Pons (tissue), 1 donor: ENCODE data around the gene CD1D.
A peak's percentile ranks its signal among the peaks of the same experiment; 100 is the strongest.
"Not testable (repeated sequence)": the region's sequence is repeated elsewhere in the genome, so short reads cannot be mapped to it uniquely, and the experiment has no call there.

ENCODE experiments used
- DNase-seq: peaks from one replicate; pipeline ENCODE4 v3.0.0-alpha.2; 2016; ENCODE audit warnings: low spot score

The CD1D gene

GRCh38 chr1:158176399-158176798, 4.3 kb upstream of the CD1D start:
- DNase-seq, result no peak

- DNase-seq, result not testable (repeated sequence)
Measured at GRCh38 chr1:158176849-158177699, 3.6 kb upstream of the CD1D start.

- peak; percentile 64 for DNase-seq
Measured at GRCh38 chr1:158177700-158178450, 2.8 kb upstream of the CD1D start.

GRCh38 chr1:158179301-158180041, 1.2 kb upstream of the CD1D start:
- DNase-seq, result no peak

GRCh38 chr1:158181577-158181922, 855 bp downstream of the CD1D start:
- no peak for DNase-seq

- DNase-seq, result peak; percentile 30
Measured at GRCh38 chr1:158185770-158186169, 5.1 kb downstream of the CD1D start.

GRCh38 chr1:158186180-158186579, 5.5 kb downstream of the CD1D start:
- no peak for DNase-seq

GRCh38 chr1:158188611-158189010, 7.9 kb downstream of the CD1D start:
- no peak for DNase-seq

- DNase-seq, result no peak
Measured at GRCh38 chr1:158189624-158190023, 8.9 kb downstream of the CD1D start.

- no peak for DNase-seq
Measured at GRCh38 chr1:158191299-158191698, 10.6 kb downstream of the CD1D start.

GRCh38 chr1:158196461-158196860, 15.8 kb downstream of the CD1D start:
- DNase-seq, result no peak

GRCh38 chr1:158199849-158200248, 19.2 kb downstream of the CD1D start:
- DNase-seq, result no peak

GRCh38 chr1:158200527-158200926, 19.8 kb downstream of the CD1D start:
- DNase-seq, result no peak

GRCh38 chr1:158203693-158204457, 23.2 kb downstream of the CD1D start:
- DNase-seq, result peak; percentile 84

GRCh38 chr1:158204458-158204827, 23.7 kb downstream of the CD1D start:
- DNase-seq, result no peak

GRCh38 chr1:158208586-158209116, 28.0 kb downstream of the CD1D start:
- DNase-seq, result no peak

GRCh38 chr1:158212320-158212719, 31.6 kb downstream of the CD1D start:
- DNase-seq, result no peak

GRCh38 chr1:158223445-158223844, 42.8 kb downstream of the CD1D start:
- DNase-seq, result not testable (repeated sequence)

- DNase-seq, result no peak
Measured at GRCh38 chr1:158227904-158228623, 47.4 kb downstream of the CD1D start.
